CD4-positive, alpha-beta memory T cell (primary cell): ENCODE data around the gene LBHD2. TPM values are rescaled to one million over a fixed set of nuclear protein-coding genes. Genes with fewer than 3 reads are reported as not detected.

Experiments
- CTCF ChIA-PET: fragments of 350-600 bp; sonication (Branson Sonifier 250); formaldehyde crosslinking; loops from one replicate; lab custom pipeline; 2021; ENCODE audit warnings: inconsistent platforms; ENCODE audit not compliant: partially characterized antibody; lab: Charles Lee
- POLR2A ChIA-PET: fragments of 350-600 bp; sonication (Branson Sonifier 250); formaldehyde crosslinking; loops from one replicate; lab custom pipeline; 2021; ENCODE audit not compliant: partially characterized antibody; lab: Charles Lee
- DNase-seq, 5 donors: peaks; one replicate each; pipeline versions ENCODE4 v3.0.0 to v3.0.0-alpha.2; 2020 to 2022; ENCODE audit warnings: mixed read lengths in 1 of 5
- H3K27ac ChIP-seq: one replicate; pipeline ENCODE4 v1.7.0; 2013; ENCODE audit warnings: low read depth, low read length
- H3K27me3 ChIP-seq: 2 replicates; pipeline ENCODE4 v1.7.0; 2013; ENCODE audit warnings: mild to moderate bottlenecking, low read length, moderate library complexity; ENCODE audit not compliant: insufficient read depth
- H3K36me3 ChIP-seq: 2 replicates; pipeline ENCODE4 v1.7.0; 2013; ENCODE audit warnings: mild to moderate bottlenecking, low read length, moderate library complexity; ENCODE audit not compliant: insufficient read depth
- H3K4me1 ChIP-seq: 2 replicates; pipeline ENCODE4 v1.7.0; 2013; ENCODE audit warnings: mild to moderate bottlenecking, low read length, moderate library complexity; ENCODE audit not compliant: insufficient read depth
- H3K4me3 ChIP-seq, 2 donors: one replicate each; pipeline ENCODE4 v1.7.0; 2013; ENCODE audit warnings: low read length in 2 of 2, mild to moderate bottlenecking in 1 of 2
- H3K9me3 ChIP-seq, 2 donors: one replicate each; pipeline ENCODE4 v1.7.0; 2013; ENCODE audit warnings: low read length in 2 of 2, control low read depth in 1 of 2; ENCODE audit not compliant: control insufficient read depth in 1 of 2
- H3K27ac Mint-ChIP-seq, 7 donors: one replicate each; pipeline ENCODE4 v1.8.0; 2020 to 2021; ENCODE audit warnings: mixed read lengths in 7 of 7, mild to moderate bottlenecking in 6 of 7, inconsistent platforms in 3 of 7, moderate library complexity in 3 of 7
- H3K27me3 Mint-ChIP-seq, 2 donors: one replicate each; pipeline ENCODE4 v1.8.0; 2020 to 2021; ENCODE audit warnings: mixed read lengths in 2 of 2
- H3K36me3 Mint-ChIP-seq, 2 donors: one replicate each; pipeline ENCODE4 v1.8.0; 2020 to 2021; ENCODE audit warnings: mixed read lengths in 2 of 2, inconsistent platforms in 1 of 2, mild to moderate bottlenecking in 1 of 2
- H3K4me1 Mint-ChIP-seq, 4 donors: one replicate each; pipeline ENCODE4 v1.8.0; 2020 to 2021; ENCODE audit warnings: mixed read lengths in 4 of 4, mild to moderate bottlenecking in 1 of 4
- H3K4me3 Mint-ChIP-seq, 8 donors: one replicate each; pipeline ENCODE4 v1.8.0; 2020 to 2021; ENCODE audit warnings: mixed read lengths in 8 of 8, mild to moderate bottlenecking in 7 of 8, moderate library complexity in 6 of 8, inconsistent platforms in 3 of 8
- H3K9me3 Mint-ChIP-seq, 8 donors: one replicate each; pipeline ENCODE4 v1.8.0; 2020 to 2021; ENCODE audit warnings: mixed read lengths in 8 of 8, mild to moderate bottlenecking in 5 of 8, inconsistent platforms in 3 of 8, moderate library complexity in 1 of 8
- intact Hi-C: fragments of 100-400 bp; cut with micrococcal nuclease; formaldehyde crosslinking; loops from one replicate; pipeline ENCODE4 v1.15.1; 2023
- polyA plus RNA-seq, 2 donors: library from polyadenylated mRNA; unstranded; fragments of 300-500 nt; fragmentation: Illumina TruSeq; gene quantifications; one replicate each; pipeline ENCODE4 v1.2.3, GENCODE V29; 2021
- total RNA-seq, 2 experiments: library from RNA; stranded (reverse); gene quantifications; one replicate each; pipeline ENCODE4 v1.2.3, GENCODE V29; 2021

The LBHD2 gene
- total and polyA plus RNA-seq, 4 experiments from 2014 or later: not detected

DNA sequence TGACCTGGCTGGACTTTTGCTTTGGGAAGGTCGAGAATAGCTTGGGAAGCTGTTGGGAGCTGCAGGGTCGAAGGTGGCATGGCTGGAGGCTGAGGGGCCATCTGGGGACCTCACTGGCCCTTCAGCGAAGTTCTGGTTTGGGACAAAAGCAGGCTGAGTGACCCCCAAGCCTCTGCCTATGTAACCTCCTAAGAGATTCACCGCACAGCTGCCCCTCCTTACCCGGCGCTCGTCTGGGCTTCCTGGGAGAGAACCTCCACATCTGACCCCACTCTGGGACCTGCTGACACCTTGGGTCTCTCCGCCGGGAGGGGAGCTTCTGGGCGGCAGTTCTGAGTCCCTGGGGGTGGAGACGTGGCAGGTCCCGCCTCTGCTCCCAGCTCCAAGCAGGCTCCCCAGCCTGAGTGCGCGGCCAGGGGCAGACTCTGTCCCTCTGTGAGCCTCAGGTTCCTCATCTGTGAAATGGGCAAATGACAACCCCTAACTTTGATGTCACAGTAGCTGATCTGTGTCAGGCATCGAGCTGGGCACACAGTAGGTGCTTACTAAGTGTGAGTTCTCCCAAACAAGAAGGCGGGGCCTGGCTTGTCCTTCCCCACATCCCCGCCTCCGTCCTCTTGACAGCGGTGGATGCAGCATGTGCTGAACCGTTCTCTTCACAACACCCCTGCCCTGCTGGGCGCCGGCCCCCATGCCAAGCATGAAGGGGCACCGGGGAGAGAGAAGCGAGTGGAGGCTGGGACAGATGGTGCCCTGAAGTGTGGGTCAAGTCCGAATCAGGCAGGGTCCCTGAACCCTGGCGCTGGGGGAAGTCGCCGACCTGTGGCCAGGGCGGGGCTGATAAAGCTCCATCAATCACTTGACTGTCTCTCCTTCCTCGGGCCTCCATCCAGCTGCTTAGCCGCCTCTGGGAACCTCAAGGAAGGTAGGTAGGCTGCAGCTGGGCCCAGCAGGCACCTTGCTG, 14.3 kb downstream of the LBHD2 start:
- CTCF ChIA-PET: interaction anchor here (1.3 kb wide), 1 partner anchor 19 kb away, joined by 3 read pairs; no protein-coding TSS in a partner anchor
- peaks cover 0 to 6% (median under 1%) of the 10 kb centered on the region in 4 donors for H3K4me1 Mint-ChIP-seq
- no peaks in the 10 kb centered on the region for H3K4me1 ChIP-seq
- no peak overlapping the region for H3K4me3 Mint-ChIP-seq
- DNase-seq: no peak
- no peaks in the 10 kb centered on the region for H3K9me3 Mint-ChIP-seq
- H3K27ac Mint-ChIP-seq: no peak overlapping the region
- no peaks in the 10 kb centered on the region for H3K36me3 ChIP-seq
- H3K9me3 ChIP-seq: no peaks in the 10 kb centered on the region
- H3K4me3 ChIP-seq: no peak overlapping the region
- no peaks in the 10 kb centered on the region for H3K27me3 ChIP-seq
- intact Hi-C loops: no loop called here
- H3K36me3 Mint-ChIP-seq: no peaks in the 10 kb centered on the region
- H3K27me3 Mint-ChIP-seq: peaks cover 11 to 12% of the 10 kb centered on the region in 2 donors
- H3K27ac ChIP-seq: no peak overlapping the region
- POLR2A ChIA-PET: no interaction called here

DNA sequence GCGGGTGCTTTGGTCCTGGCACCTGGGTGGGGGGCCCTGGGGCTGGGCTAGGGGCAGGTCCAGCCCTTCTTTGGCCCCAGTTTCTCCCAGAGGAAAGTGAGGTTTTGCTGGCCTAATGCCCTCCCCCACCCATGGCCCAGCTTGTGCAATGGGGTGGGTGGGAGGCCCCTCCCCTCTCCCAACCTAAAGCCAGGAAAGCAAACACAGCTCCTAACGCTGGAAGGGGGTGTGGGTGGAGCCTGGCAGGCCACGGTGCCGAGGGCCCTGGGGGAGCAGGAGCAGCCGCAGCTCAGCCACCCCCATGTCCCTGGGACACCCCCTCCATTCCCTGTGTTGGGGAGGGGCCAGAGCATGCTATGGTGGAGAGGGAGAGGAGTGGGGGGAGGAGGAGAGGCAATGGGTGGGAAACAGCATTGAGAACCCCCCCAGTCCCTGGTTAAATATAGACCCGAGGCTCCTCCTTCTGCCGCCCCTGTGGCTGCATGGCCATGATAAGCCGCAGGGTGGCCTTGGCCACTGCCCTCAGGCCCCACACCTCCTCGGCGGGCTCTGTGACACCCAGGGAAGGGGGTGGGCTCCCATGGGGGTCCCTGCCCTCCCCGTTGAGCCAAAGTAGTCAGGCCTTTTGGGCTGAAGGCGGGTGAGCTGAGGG, 15.2 kb downstream of the LBHD2 start:
- ChIA-PET POLR2A (no interaction called here), CTCF (interaction anchor here (1.3 kb wide), 1 partner anchor 20 kb away, joined by 3 read pairs; no protein-coding TSS in a partner anchor)
- peaks cover 0 to 1% (median 0%) of the 10 kb centered on the region in 8 donors for H3K9me3 Mint-ChIP-seq
- H3K4me3 Mint-ChIP-seq: no peak overlapping the region
- peaks cover 15% of the 10 kb centered on the region in 2 donors for H3K27me3 Mint-ChIP-seq
- H3K27me3 ChIP-seq: peaks cover 2% of the 10 kb centered on the region
- DNase-seq: no peak
- no peaks in the 10 kb centered on the region for H3K4me1 ChIP-seq
- H3K36me3 Mint-ChIP-seq: no peaks in the 10 kb centered on the region
- H3K27ac ChIP-seq: no peak overlapping the region
- H3K27ac Mint-ChIP-seq: no peak overlapping the region
- intact Hi-C loops: no loop called here
- H3K4me3 ChIP-seq: no peak overlapping the region
- H3K9me3 ChIP-seq: no peaks in the 10 kb centered on the region
- peaks cover 0 to 10% (median 4%) of the 10 kb centered on the region in 4 donors for H3K4me1 Mint-ChIP-seq
- H3K36me3 ChIP-seq: no peaks in the 10 kb centered on the region

DNA sequence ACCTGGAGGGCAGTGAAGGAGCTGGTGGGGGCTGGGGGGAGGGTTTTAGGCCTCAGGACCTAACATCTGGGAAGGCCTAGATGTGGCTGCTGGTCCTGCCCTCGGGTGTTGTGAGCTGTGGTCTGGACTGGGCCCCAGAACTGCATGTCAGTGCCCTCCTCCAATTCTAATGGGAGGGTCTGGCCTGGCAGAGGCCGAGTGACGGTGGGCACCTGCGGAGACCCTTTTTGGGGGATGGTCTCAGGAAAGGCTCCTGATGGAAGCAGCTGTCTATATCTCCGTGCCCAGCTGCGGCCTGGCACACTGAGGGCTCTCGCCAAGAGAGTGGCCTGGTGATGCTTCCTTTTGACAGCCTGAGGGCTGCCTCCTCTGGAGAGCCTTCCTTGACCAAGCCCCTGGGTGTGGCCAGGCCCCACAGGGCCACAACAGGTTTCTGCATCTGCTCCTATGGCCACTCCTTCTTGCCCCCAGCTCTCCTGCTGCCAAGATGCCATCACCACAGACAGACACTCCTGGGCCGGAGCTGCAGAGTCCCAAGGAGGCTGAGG, 15.8 kb downstream of the LBHD2 start:
- CTCF ChIA-PET: no interaction called here
- H3K27me3 ChIP-seq: peaks cover 8% of the 10 kb centered on the region

DNA sequence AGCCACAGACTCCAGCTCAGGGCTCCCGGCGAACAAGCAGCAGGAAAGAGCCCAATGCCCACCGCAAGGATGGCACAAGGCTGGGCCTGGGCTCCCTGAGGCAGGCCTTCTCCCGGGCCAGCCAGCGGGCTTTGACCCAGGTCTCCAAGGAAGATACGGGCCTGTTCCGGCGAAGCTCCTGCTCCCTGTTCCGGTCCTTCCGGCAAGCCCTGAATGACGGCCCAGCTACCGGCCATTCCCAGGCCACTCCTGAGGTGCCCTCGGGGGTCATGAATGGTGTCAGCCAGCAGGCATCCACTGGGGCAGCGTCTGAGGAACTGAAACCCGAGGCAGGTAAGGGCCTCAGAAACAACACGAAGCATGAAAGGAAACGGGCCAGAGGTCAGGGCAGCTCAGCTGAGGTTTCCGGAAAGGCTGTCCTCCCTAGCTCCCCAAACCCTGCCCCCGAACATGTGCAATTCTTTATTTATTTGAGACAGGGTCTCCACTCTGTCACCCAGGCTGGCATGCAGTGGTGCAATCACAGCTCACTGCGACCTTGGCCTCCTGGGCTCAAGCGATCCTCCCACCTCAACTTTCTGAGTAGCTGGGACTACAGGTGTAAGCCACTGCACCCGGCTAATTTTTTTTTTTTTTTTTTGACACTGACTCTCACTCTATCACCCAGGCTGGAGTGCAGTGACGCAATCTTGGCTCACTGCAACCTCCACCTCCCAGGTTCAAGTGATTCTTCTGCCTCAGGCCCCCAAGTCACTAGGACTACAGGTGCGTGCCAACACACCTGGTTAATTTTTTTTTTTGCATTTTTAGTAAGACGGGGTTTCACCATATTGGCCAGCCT, 16.5 kb downstream of the LBHD2 start:
- Histone ChIP-seq H3K9me3 (no peaks in the 10 kb centered on the region), H3K27ac (no peak overlapping the region), H3K36me3 (no peaks in the 10 kb centered on the region), H3K4me1 (peaks cover 12% of the 10 kb centered on the region), H3K4me3 (no peak overlapping the region), H3K27me3 (peaks cover 8% of the 10 kb centered on the region)
- H3K27me3 Mint-ChIP-seq: peaks cover 20 to 22% of the 10 kb centered on the region in 2 donors
- ChIA-PET CTCF (interaction anchor here (0.9 to 1.2 kb wide), 3 partner anchors 8 to 14 kb away, joined by 3 read pairs; no protein-coding TSS in a partner anchor), POLR2A (no interaction called here)
- DNase-seq: no peak
- H3K4me1 Mint-ChIP-seq: peaks cover 4 to 18% (median 10%) of the 10 kb centered on the region in 4 donors
- intact Hi-C loops: no loop called here
- H3K9me3 Mint-ChIP-seq: peaks cover 0 to 1% (median 0%) of the 10 kb centered on the region in 8 donors
- no peak overlapping the region for H3K4me3 Mint-ChIP-seq
- H3K27ac Mint-ChIP-seq: peak overlapping the region in 1 of 7 donors; percentile 19
- no peaks in the 10 kb centered on the region for H3K36me3 Mint-ChIP-seq

More for the DNA sequence above, 15.8 kb downstream of the LBHD2 start:
- no peaks in the 10 kb centered on the region for H3K9me3 ChIP-seq
- no peak for DNase-seq
- no peaks in the 10 kb centered on the region for H3K36me3 ChIP-seq
- no peaks in the 10 kb centered on the region for H3K36me3 Mint-ChIP-seq
- peaks cover 0 to 1% (median 0%) of the 10 kb centered on the region in 8 donors for H3K9me3 Mint-ChIP-seq
- H3K4me3 Mint-ChIP-seq: no peak overlapping the region
- no peak overlapping the region for H3K4me3 ChIP-seq
- H3K27me3 Mint-ChIP-seq: peaks cover 15 to 17% of the 10 kb centered on the region in 2 donors
- peaks cover 0 to 11% (median 5%) of the 10 kb centered on the region in 4 donors for H3K4me1 Mint-ChIP-seq
- H3K27ac Mint-ChIP-seq: no peak overlapping the region
- intact Hi-C loops: no loop called here
- H3K4me1 ChIP-seq: peaks cover 5% of the 10 kb centered on the region
- no peak overlapping the region for H3K27ac ChIP-seq
- POLR2A ChIA-PET: no interaction called here

DNA sequence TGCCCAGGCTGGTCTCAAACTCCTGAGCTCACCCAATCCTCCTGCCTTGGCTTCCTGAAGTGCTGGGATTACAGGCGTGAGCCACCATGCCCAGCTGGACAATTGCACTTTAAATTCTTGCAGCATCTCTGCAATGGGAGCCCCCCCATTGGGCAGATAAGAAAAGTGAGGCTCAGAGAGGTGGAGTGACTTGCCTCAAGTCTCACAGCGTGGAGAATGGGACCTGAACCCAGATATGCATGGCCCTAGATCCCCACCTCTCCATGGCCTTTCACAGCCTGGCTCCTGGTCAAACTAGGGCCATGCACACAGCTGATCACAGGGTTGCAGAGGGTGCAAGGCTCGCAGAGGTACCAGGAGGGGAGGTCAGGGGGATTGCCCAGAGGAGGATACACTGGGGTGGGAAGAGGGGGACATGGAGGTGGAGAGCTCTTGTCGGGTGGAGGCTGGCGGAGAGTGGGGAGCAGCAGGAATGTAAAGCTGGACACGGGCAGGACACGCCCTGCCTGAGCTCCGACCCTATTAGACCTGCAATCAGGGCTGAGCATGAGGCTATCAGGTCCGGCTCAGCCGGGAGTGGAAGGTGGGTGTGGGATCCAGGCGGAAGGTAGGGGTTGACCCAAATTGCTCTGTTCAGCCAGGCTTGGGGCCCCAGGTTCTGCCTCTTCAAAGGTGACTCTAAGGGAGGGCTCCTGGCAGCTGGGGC, 17.4 kb downstream of the LBHD2 start:
- intact Hi-C loops: no loop called here
- peaks cover 13% of the 10 kb centered on the region for H3K4me1 ChIP-seq
- Mint-ChIP-seq H3K36me3 (no peaks in the 10 kb centered on the region), H3K27me3 (peaks cover 20 to 25% of the 10 kb centered on the region in 2 donors), H3K9me3 (peaks cover 0 to 1% (median 0%) of the 10 kb centered on the region in 8 donors), H3K4me1 (peaks cover 4 to 21% (median 11%) of the 10 kb centered on the region in 4 donors), H3K4me3 (peak overlapping the region in 1 of 8 donors; percentile 59), H3K27ac (no peak overlapping the region)
- CTCF ChIA-PET: interaction anchor here (0.9 to 1.2 kb wide), 3 partner anchors 7 to 13 kb away, joined by 3 read pairs; no protein-coding TSS in a partner anchor
- POLR2A ChIA-PET: no interaction called here
- no peak overlapping the region for H3K27ac ChIP-seq
- no peaks in the 10 kb centered on the region for H3K36me3 ChIP-seq
- H3K27me3 ChIP-seq: peaks cover 8% of the 10 kb centered on the region
- no peaks in the 10 kb centered on the region for H3K9me3 ChIP-seq
- no peak overlapping the region for H3K4me3 ChIP-seq
- DNase-seq: no peak

DNA sequence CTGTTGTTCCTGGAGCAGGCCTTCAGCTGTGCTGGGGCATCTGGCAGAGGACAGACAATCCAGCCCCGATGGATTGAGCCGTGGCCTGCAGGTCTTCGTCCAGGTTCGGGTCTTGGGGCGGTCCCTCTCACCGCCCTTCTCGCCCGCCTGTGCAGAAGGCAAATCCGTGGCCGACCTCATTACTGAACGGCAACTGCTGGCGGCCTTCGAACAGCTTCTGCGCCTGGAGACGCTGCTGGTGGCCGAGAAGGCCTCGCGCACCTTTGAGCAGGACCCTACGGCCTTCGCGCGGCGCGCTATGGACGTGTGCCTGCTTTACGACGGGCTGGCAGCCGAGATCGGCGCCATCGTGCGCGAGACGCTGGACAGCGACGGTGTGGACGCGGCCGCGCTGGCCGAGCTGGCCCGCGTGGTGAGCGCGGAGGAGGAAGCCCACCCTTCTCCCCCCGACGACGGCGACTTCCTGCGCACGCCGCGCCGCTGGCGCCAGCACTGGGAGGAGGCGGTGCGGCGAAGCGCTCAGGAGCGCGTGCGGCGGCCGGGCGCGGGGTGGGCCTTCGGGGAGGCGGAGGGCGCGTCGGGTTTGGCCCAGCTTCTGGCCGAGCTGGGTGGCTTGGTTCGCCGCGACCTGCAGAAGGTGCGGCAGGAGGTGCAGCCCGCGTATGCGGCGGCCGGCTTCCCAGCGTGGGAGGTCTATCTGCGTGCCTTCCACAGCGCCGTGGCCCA, 18.1 kb downstream of the LBHD2 start:
- peaks cover 4 to 21% (median 11%) of the 10 kb centered on the region in 4 donors for H3K4me1 Mint-ChIP-seq
- H3K27ac Mint-ChIP-seq: no peak overlapping the region
- Histone ChIP-seq H3K9me3 (no peaks in the 10 kb centered on the region), H3K27ac (no peak overlapping the region), H3K4me1 (peaks cover 13% of the 10 kb centered on the region), H3K36me3 (no peaks in the 10 kb centered on the region), H3K27me3 (peaks cover 8% of the 10 kb centered on the region), H3K4me3 (no peak overlapping the region)
- ChIA-PET CTCF (interaction anchor here (1.2 kb wide), 1 partner anchor 10 kb away, joined by 3 read pairs; no protein-coding TSS in a partner anchor), POLR2A (no interaction called here)
- H3K36me3 Mint-ChIP-seq: no peaks in the 10 kb centered on the region
- peaks cover 20% of the 10 kb centered on the region in 2 donors for H3K27me3 Mint-ChIP-seq
- peaks cover 0 to 1% (median 0%) of the 10 kb centered on the region in 8 donors for H3K9me3 Mint-ChIP-seq
- intact Hi-C loops: no loop called here
- H3K4me3 Mint-ChIP-seq: no peak overlapping the region
- no peak for DNase-seq
